Mucosa of gallbladder (tissue), 1 donor: Measurements from ENCODE around the gene JAM3. TPM values are rescaled to one million over a fixed set of nuclear protein-coding genes. Genes with fewer than 3 reads are reported as not detected.
"Not testable (repeated sequence)": the region's sequence is repeated elsewhere in the genome, so short reads cannot be mapped to it uniquely, and the experiment has no call there.

Source experiments
- DNase-seq: peaks from one replicate; pipeline ENCODE4 v3.0.0-alpha.2; 2020; ENCODE audit warnings: low spot score
- total RNA-seq: library from RNA; stranded (reverse); gene quantifications from one replicate; pipeline ENCODE4 v1.2.1, GENCODE V29; 2021
- donor health status: DM: no; HTN: no; CAD: no.

JAM3 gene
- total RNA-seq, 1 donor from 2014 or later, result 50.3 TPM

DNA sequence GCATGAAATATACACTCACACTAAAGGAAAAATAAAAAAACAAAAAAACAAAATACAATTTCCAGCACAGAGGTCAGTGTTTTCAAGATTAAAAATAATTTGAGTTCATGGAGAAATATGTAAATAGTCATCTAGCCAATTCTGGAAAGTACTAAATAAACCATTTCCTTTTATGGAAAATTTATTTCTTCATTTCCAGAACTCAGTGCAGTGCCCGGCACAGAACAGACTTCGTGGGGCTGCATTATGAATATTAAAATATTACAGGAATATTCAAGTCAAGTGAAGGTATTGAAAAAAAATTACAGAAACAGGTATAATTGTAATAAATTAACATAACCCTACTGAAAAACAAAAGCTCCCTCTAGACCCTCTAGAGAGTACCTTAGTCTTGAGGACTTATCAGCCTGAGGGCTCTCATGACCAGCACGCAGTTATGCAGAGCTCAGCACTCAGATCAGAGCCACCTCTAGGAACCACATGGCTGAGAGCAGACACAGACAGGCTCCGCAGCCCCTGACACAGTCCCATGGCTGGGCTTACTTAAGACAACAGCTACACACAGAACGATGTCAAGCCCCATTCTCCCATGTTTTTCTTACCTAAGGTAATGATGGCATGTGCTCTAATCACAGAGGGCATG is 109.3 kb downstream of the JAM3 start:
- no peak for DNase-seq

DNA sequence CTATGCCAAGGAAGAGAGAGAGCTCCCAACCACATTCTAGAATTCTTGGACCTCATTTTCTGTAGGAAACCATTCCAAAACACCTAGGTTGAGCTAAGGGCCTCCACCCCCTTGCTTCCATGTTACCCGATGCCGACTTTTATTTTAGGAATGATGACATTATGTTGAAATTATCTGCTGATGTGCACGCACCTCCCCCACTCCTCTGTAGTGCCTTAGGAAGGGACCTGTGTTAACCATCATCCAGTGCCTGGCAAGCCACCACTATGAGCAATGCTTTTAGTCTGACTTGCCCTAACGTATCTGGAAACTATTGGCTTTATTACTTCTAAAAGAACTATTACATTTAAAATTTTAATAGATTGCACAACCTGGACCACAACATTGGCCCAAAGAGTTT is 112.8 kb downstream of the JAM3 start:
- DNase-seq, result no peak

DNA sequence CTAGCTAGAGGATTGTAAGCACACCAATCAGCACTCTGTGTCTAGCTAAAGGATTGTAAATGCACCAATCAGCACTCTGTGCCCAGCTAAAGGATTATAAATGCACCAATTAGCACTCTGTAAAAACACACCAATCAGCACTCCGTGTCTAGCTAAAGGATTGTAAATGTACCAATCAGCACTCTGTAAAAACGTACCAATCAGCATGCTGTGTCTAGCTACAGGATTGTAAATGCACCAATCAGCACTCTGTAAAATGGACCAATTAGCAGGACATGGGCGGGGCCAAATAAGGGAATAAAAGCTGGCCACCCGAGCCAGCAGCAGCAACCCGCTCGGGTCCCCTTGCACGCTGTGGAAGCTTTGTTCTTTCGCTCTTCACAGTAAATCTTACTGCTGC is 119.2 kb downstream of the JAM3 start:
- DNase-seq, result not testable (repeated sequence)

DNA sequence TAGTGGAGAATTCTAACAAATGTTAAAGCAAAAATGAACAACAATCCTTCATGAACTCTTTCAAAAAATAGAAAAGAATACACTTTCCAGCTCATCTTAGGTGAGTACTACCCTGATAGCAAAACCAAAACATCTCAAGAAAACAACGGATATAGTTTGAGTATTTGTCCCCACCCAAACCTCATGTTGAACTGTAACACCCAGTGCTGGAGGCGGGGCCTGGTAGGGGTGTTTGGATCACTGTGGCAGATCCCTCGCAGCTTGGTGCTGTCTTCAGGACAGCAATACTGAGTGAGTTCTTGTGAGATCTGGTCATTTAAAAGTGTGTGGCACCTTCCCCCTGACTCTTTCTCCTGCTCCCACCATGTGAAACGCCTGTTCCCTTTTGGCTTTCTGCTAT is 127.9 kb downstream of the JAM3 start:
- DNase-seq, result no peak

DNA sequence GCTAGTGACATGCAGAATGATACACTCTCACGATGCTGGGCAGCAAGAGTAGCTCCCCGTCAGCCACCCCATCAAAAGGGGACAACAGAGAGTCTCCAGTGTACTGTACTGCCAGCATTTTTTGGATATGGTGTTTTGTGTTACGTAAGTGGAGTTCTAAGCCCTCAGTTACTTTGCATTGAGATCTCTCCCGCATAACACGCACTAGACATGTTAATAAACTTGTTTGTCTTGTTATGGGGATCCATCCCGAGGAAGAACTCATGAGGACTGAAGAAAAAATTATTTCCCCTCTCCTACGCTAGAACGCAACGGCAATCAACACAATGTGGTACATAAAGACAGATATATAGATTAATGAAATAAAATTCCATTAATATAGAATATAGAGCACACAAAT is 130.7 kb downstream of the JAM3 start:
- DNase-seq, result no peak

DNA sequence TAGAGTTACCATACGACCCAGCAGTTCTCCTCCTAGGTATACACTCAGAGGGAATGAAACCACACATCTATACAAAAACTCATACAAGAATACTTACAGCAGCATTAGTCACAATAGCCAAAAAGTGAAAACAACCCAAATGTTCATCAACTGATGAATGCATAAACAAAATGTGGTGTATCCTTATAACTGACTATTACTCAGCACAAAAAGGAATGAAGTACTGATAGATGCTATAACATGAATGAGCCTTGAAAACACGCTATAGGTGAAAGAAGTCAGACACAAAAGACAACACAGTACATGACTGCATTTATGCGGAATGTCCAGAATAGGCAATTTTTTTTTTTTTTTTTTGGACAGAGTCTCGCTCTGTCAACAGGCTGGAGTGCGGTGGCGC is 131.8 kb downstream of the JAM3 start:
- no peak for DNase-seq

Other genes starting within 250 kb of the JAM3 start
- not detected for gene SPATA19, start 223.6 kb upstream of the JAM3 start, total RNA-seq
- gene IGSF9B, start 112.1 kb upstream of the JAM3 start, total RNA-seq, result 30.3 TPM
- 14.7 TPM for gene NCAPD3, start 154.9 kb downstream of the JAM3 start, total RNA-seq
- gene VPS26B, start 155.6 kb downstream of the JAM3 start, total RNA-seq, result 54.8 TPM
- 39.4 TPM for gene THYN1, start 184.3 kb downstream of the JAM3 start, total RNA-seq
- gene ACAD8, start 184.5 kb downstream of the JAM3 start, total RNA-seq, result 29.7 TPM
- gene GLB1L3, start 207.3 kb downstream of the JAM3 start, total RNA-seq, result not detected